CD4-positive, CD25-positive, alpha-beta regulatory T cell (primary cell): ENCODE data around the gene UQCRFS1. TPM values are rescaled to one million over a fixed set of nuclear protein-coding genes. Genes with fewer than 3 reads are reported as not detected.

Experiments
- ATAC-seq, 2 donors: fragments of 150-1000 bp; cut with Tn5 transposase; one replicate each; pipeline ENCODE4 v1.10.0; 2021; ENCODE audit warnings: low read depth in 2 of 2, moderate number of reproducible peaks in 2 of 2, moderate library complexity in 1 of 2
- DNase-seq, 3 donors: peaks; one replicate each; pipeline versions ENCODE4 v3.0.0 to v3.0.0-alpha.2; 2012 to 2022; ENCODE audit warnings: mixed read lengths in 1 of 3
- H3K27ac ChIP-seq: one replicate; pipeline ENCODE4 v1.7.0; 2013; ENCODE audit warnings: mild to moderate bottlenecking, low read length; ENCODE audit not compliant: insufficient read depth, poor library complexity, severe bottlenecking
- H3K27me3 ChIP-seq: one replicate; pipeline ENCODE4 v1.7.0; 2013; ENCODE audit warnings: low read length; ENCODE audit not compliant: control insufficient read depth, insufficient read depth
- H3K36me3 ChIP-seq: one replicate; pipeline ENCODE4 v1.7.0; 2013; ENCODE audit warnings: mild to moderate bottlenecking, low read length, moderate library complexity; ENCODE audit not compliant: control insufficient read depth, insufficient read depth
- H3K4me1 ChIP-seq: 2 replicates; pipeline ENCODE4 v1.7.0; 2013; ENCODE audit warnings: mild to moderate bottlenecking, low read length; ENCODE audit not compliant: insufficient read depth, control insufficient read depth, poor library complexity, severe bottlenecking
- H3K4me3 ChIP-seq: one replicate; pipeline ENCODE4 v1.7.0; 2013; ENCODE audit warnings: low read depth, mild to moderate bottlenecking, low read length, moderate library complexity
- H3K9me3 ChIP-seq, 2 experiments: 1 replicate in 1 of 2; 2 replicates in 1 of 2; pipeline ENCODE4 v1.7.0; 2013; ENCODE audit warnings: low read length in 2 of 2, mild to moderate bottlenecking in 1 of 2, moderate library complexity in 1 of 2; ENCODE audit not compliant: control insufficient read depth in 2 of 2
- H3K27ac Mint-ChIP-seq, 3 donors: one replicate each; pipeline ENCODE4 v1.8.0; 2020 to 2022; ENCODE audit warnings: mild to moderate bottlenecking in 3 of 3, mixed read lengths in 3 of 3, moderate library complexity in 2 of 3
- H3K27me3 Mint-ChIP-seq: one replicate; pipeline ENCODE4 v1.8.0; 2022; ENCODE audit warnings: mild to moderate bottlenecking, mixed read lengths
- H3K36me3 Mint-ChIP-seq: one replicate; pipeline ENCODE4 v1.8.0; 2020; ENCODE audit warnings: mixed read lengths
- H3K4me1 Mint-ChIP-seq, 4 donors: one replicate each; pipeline ENCODE4 v1.8.0; 2020 to 2022; ENCODE audit warnings: mixed read lengths in 4 of 4, mild to moderate bottlenecking in 1 of 4
- H3K4me3 Mint-ChIP-seq, 4 donors: one replicate each; pipeline ENCODE4 v1.8.0; 2020 to 2022; ENCODE audit warnings: mild to moderate bottlenecking in 4 of 4, mixed read lengths in 4 of 4, moderate library complexity in 3 of 4
- H3K9me3 Mint-ChIP-seq, 7 donors: one replicate each; pipeline ENCODE4 v1.8.0; 2020 to 2022; ENCODE audit warnings: mixed read lengths in 7 of 7, mild to moderate bottlenecking in 3 of 7, moderate library complexity in 2 of 7
- polyA plus RNA-seq, 4 donors: library from polyadenylated mRNA; unstranded; fragments of 300-500 nt; fragmentation: Illumina TruSeq; gene quantifications; one replicate each; pipeline ENCODE4 v1.2.3, GENCODE V29; 2021
- total RNA-seq: library from RNA; stranded (reverse); gene quantifications from one replicate; pipeline ENCODE4 v1.2.3, GENCODE V29; 2022

Gene UQCRFS1
- total RNA-seq = 27.2 TPM
- polyA plus RNA-seq = 100 to 1,000 TPM in 2 of 4 donors, 10 to 100 TPM in 2; 85.3 to 108 (median 100) TPM

DNA sequence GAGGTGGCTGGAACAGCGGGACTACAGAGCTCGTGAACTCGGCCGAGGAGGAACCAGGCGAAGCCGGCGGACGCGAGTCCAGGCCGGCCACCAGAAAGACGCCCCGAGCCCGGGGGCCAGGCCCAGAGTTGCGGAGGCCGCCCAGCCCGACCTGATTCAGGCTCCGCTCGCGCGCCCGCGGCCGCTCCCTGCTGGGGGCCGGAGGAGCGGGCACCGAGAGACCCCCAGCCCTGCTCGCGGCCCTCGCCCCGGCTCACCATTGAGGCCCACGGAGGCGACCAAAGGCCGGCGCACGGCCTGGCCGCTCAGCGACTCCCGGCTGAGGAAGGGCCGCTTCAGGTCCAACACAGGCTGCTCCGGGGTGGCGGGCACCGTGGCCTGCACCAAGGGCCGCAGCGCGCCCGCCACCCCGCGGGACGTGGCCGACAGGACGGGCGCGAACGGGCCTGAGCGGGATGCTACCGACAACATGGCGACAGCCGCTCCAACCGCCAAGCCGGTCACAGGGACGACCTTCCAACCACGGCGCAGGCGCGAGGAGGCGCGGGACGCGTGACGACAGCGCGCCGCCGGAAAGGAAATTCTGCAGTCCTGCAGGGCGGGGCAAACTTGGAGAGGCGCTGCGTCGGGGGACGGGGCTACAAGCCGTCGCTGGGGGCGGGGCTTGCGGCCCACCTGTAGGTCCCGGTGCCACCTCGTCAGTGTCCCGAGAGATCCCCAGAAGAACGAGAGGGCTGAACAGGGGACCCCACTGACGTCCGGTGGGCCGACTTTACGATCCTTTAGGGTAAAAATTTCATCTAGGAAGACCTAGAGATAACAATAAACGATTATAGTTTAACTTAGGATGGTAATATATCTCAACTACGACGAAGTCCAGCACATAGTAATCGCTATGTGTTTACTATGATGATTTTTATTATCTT, at the start of gene UQCRFS1:
UQCRFS1 (minus strand) TSS at position 504 of the 926 bp plus-strand sequence; CDS start at position 471, 33 bp downstream.
- Mint-ChIP-seq H3K4me1 (peaks cover 33 to 52% (median 40%) of the 10 kb centered on the region in 4 donors), H3K27me3 (peaks cover 11% of the 10 kb centered on the region), H3K4me3 (peak within 1 kb of the TSS; percentile 93 to 98 (median 95)), H3K36me3 (peaks cover 8% of the 10 kb centered on the region), H3K27ac (peak within 1 kb of the TSS; percentile 96 to 99 (median 96)), H3K9me3 (peaks cover 0 to 3% (median 2%) of the 10 kb centered on the region in 7 donors)
- Histone ChIP-seq H3K36me3 (no peaks in the 10 kb centered on the region), H3K4me1 (peaks cover 31% of the 10 kb centered on the region), H3K9me3 (no peaks in the 10 kb centered on the region), H3K4me3 (peak within 1 kb of the TSS; percentile 94), H3K27ac (peak within 1 kb of the TSS; percentile 83), H3K27me3 (no peaks in the 10 kb centered on the region)
- DNase-seq (peak; percentile 92 to 97 (median 94)), ATAC-seq (peak; percentile 96 to 98)

DNA sequence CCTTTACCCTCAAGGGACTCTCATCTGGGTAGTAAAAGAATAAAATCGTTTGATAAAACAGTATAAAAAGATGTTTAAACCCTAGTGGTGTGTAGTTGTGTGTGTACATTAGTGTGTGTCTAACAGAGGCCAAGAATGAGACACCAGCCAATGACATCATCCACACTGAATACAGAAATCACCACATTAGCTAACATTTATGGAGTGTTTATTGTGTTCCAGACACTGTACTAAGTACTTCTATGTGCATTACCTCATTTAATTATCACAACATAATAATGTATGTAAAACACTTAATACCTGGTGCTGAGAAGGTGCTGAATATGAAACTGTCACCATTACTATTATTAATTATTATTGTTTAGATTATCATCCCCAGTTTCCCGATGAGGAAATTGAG, 49.1 kb upstream of the UQCRFS1 start:
- no peak for DNase-seq
- Mint-ChIP-seq H3K4me3 (no peak overlapping the region), H3K36me3 (no peaks in the 10 kb centered on the region), H3K27ac (no peak overlapping the region), H3K4me1 (peaks cover 0 to 5% (median 4%) of the 10 kb centered on the region in 4 donors), H3K9me3 (peaks cover 0 to 2% (median 0%) of the 10 kb centered on the region in 7 donors), H3K27me3 (peaks cover 6% of the 10 kb centered on the region)
- Histone ChIP-seq H3K27me3 (no peaks in the 10 kb centered on the region), H3K36me3 (no peaks in the 10 kb centered on the region), H3K27ac (no peak overlapping the region), H3K4me1 (no peaks in the 10 kb centered on the region), H3K4me3 (no peak overlapping the region), H3K9me3 (no peaks in the 10 kb centered on the region)
- no peak for ATAC-seq

DNA sequence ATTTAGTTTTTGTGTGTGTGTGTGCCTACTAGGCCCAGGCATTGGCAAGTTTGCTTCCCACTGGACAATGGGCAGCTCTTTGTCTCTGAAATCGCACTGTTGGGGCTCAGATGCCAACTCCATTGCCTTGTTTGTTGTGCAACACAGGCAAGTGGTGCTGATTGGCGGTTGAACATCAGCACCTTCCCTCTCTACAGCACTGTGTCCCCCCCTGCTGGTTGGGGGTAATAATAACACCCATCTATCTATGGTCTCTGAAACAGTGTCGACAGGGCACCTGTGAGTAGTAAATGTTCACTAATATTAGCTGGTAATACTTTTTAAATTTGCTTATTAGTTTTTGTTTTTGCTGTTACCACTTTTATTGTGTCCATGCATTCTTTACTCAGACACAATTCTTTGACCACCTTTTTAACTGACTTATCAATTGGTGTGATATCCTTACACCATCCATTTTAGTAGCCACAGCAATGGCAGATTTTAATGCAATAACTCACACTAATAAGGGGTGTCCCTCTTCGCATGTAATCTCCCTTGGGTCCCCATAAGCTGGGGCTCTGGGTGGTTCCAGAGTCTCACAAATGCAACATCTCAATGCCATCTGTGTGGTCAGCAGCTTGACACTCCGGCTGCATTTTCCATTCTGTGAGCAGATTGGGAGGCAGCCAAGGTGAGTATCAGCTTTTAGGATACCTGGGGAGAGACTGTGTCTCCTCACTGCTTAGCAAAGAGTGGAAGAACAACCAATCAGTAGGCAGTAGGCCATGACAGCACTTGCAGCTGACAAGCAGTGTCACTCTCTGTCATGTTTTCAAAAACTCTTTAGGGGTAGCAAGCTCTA, 47.7 kb upstream of the UQCRFS1 start:
- Histone ChIP-seq H3K36me3 (no peaks in the 10 kb centered on the region), H3K4me3 (no peak overlapping the region), H3K27ac (no peak overlapping the region), H3K27me3 (no peaks in the 10 kb centered on the region), H3K4me1 (no peaks in the 10 kb centered on the region), H3K9me3 (no peaks in the 10 kb centered on the region)
- Mint-ChIP-seq H3K4me1 (peaks cover 0 to 5% (median 4%) of the 10 kb centered on the region in 4 donors), H3K9me3 (peaks cover 0 to 2% (median 0%) of the 10 kb centered on the region in 7 donors), H3K27ac (no peak overlapping the region), H3K27me3 (peaks cover 10% of the 10 kb centered on the region), H3K36me3 (no peaks in the 10 kb centered on the region), H3K4me3 (no peak overlapping the region)
- DNase-seq (peak in 1 of 3 donors; percentile 56), ATAC-seq (no peak)

DNA sequence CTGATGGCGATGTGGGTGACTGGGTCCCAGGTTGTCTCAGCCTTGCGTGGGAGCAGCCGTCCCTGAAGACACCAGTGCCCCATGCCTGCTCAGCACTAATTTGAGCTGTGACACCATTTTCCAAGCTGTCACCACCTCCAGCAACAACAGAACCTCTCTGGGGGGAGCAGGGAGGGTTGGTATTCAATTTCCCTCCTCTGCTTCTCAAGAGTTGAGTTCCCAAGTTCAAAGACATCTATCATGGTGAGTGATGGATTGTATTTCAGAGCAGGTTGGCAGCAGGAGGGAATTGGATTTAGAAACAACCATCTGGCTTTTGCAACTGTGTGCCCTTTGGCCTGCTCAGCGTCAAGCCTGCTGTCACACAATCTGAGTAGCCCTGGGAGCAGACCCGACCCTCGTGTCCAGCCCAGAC, 46.9 kb upstream of the UQCRFS1 start:
- no peaks in the 10 kb centered on the region for H3K4me1 ChIP-seq
- DNase-seq (no peak), ATAC-seq (no peak)
- H3K9me3 ChIP-seq = no peaks in the 10 kb centered on the region
- Mint-ChIP-seq H3K27ac (no peak overlapping the region), H3K27me3 (peaks cover 12% of the 10 kb centered on the region), H3K4me1 (peaks cover 0 to 5% (median 4%) of the 10 kb centered on the region in 4 donors), H3K9me3 (peaks cover 0 to 2% (median 0%) of the 10 kb centered on the region in 7 donors), H3K36me3 (no peaks in the 10 kb centered on the region), H3K4me3 (no peak overlapping the region)
- no peaks in the 10 kb centered on the region for H3K27me3 ChIP-seq
- H3K27ac ChIP-seq = no peak overlapping the region
- H3K36me3 ChIP-seq = no peaks in the 10 kb centered on the region
- no peak overlapping the region for H3K4me3 ChIP-seq

DNA sequence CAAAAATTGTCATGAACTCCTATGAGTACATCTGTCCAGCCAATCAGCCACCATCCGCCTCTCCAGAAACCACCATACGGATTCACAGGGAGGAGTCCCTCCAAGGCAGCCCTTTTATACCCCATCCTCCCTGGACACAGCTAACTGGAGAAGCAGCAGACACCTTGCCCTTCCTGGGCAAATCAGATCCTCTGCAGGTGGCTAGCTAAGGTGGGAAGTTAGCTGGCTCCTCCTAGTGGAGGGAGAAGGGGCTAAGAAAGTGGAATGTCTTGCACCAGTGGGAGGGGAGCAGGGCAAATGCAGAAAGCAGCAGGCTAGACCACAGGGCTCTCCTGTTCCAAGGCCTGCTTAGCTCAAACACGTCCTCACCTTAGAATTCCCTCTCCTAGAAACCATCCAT, 46.2 kb upstream of the UQCRFS1 start:
- peaks cover 12% of the 10 kb centered on the region for H3K27me3 Mint-ChIP-seq
- DNase-seq = peak in 1 of 3 donors; percentile 8
- Histone ChIP-seq H3K9me3 (no peaks in the 10 kb centered on the region), H3K4me3 (no peak overlapping the region), H3K36me3 (no peaks in the 10 kb centered on the region), H3K27me3 (no peaks in the 10 kb centered on the region), H3K4me1 (no peaks in the 10 kb centered on the region), H3K27ac (no peak overlapping the region)
- ATAC-seq = no peak
- no peak overlapping the region for H3K27ac Mint-ChIP-seq
- H3K9me3 Mint-ChIP-seq = peaks cover 0 to 5% (median 0%) of the 10 kb centered on the region in 7 donors
- no peaks in the 10 kb centered on the region for H3K36me3 Mint-ChIP-seq
- no peak overlapping the region for H3K4me3 Mint-ChIP-seq
- H3K4me1 Mint-ChIP-seq = peaks cover 0 to 5% (median 4%) of the 10 kb centered on the region in 4 donors

DNA sequence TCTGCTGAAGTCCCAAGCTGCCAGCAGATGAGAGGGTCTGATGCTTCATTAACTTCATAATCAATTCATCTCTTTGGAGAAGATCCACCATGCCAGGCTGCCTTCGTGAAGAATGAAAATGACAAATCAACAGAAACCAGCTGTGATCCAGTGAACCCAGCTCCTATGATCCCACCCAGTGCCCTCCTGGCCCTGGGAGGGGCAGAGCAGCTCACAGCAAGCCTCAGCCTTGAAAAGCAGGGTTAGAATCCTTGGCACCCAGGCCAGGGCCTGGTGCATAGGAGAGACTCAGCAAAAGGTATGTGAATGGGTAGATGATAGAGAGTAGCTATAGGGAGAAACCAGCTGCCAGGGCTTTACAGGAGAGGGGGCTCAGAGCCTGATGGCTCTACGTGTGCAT, 43.6 kb upstream of the UQCRFS1 start:
- no peaks in the 10 kb centered on the region for H3K4me1 Mint-ChIP-seq
- Histone ChIP-seq H3K27me3 (no peaks in the 10 kb centered on the region), H3K9me3 (no peaks in the 10 kb centered on the region), H3K4me1 (no peaks in the 10 kb centered on the region), H3K4me3 (no peak overlapping the region), H3K27ac (no peak overlapping the region), H3K36me3 (no peaks in the 10 kb centered on the region)
- DNase-seq (no peak), ATAC-seq (no peak)
- H3K36me3 Mint-ChIP-seq = no peaks in the 10 kb centered on the region
- no peak overlapping the region for H3K27ac Mint-ChIP-seq
- H3K9me3 Mint-ChIP-seq = peaks cover 0 to 3% (median 0%) of the 10 kb centered on the region in 7 donors
- H3K27me3 Mint-ChIP-seq = peaks cover 10% of the 10 kb centered on the region
- H3K4me3 Mint-ChIP-seq = no peak overlapping the region

DNA sequence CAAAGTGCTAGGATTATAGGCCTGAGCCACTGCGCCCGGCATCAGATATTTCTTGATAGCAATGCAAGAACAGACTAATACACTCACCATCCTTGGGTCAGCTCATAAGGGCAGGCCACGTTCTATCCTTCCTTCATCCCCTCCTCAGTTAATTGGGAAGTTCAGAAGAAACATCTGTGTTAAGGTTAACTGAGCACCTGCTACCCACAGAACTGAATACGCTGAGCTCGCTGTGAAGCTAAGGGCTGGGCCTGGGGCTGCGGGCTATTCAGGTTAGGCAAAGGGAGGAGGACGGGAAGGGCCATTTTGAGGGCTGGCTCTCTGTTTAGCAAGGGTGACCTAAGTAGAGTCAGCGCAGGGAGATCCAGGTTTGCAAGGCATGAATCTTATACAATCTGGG, 43.0 kb upstream of the UQCRFS1 start:
- Histone ChIP-seq H3K9me3 (no peaks in the 10 kb centered on the region), H3K4me3 (no peak overlapping the region), H3K36me3 (no peaks in the 10 kb centered on the region), H3K27ac (no peak overlapping the region), H3K4me1 (no peaks in the 10 kb centered on the region), H3K27me3 (no peaks in the 10 kb centered on the region)
- H3K4me1 Mint-ChIP-seq = no peaks in the 10 kb centered on the region
- ATAC-seq = no peak
- H3K36me3 Mint-ChIP-seq = no peaks in the 10 kb centered on the region
- H3K27me3 Mint-ChIP-seq = peaks cover 10% of the 10 kb centered on the region
- no peak overlapping the region for H3K4me3 Mint-ChIP-seq
- H3K9me3 Mint-ChIP-seq = peaks cover 0 to 3% (median 0%) of the 10 kb centered on the region in 7 donors
- DNase-seq = no peak
- H3K27ac Mint-ChIP-seq = no peak overlapping the region
